GM10266 (cell line): ENCODE data around the gene CTNNB1.

ENCODE experiments used
- DNase-seq: peaks from one replicate; pipeline ENCODE4 v3.0.0; 2012; ENCODE audit errors: extremely low spot score
- CTCF ChIP-seq: IDR thresholded peaks from 2 replicates; pipeline ENCODE4 v1.5.1; 2012; ENCODE audit warnings: mild to moderate bottlenecking, low read depth; ENCODE audit not compliant: control insufficient read depth, insufficient read depth; ENCODE audit errors: missing control alignments

Gene CTNNB1

GRCh38 chr3:41208507-41209220, 9.4 kb downstream of the CTNNB1 start:
- TF ChIP-seq CTCF: no peak
- DNase-seq: no peak

DNA sequence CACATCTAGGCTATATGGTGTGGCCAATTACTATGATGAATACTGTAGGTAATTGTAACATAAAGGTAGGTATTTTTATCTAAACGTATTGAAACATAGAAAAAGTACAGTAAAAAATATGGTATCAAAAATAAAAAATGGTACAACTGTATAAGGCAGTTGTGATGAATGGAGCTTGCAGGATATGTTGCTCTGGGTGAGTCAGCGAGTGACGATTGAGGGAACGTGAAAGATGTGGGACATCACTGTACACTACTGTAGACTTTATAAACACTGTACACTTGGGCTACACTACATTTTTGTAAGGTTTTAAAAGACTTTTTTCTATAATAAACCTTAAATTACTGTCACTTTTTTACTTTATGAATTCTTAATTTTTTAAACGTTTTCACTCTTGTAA, 10.3 kb downstream of the CTNNB1 start:
- TF ChIP-seq CTCF: no peak
- no peak for DNase-seq

GRCh38 chr3:41210966-41211365, 11.7 kb downstream of the CTNNB1 start:
- DNase-seq: no peak
- TF ChIP-seq CTCF: no peak

DNA sequence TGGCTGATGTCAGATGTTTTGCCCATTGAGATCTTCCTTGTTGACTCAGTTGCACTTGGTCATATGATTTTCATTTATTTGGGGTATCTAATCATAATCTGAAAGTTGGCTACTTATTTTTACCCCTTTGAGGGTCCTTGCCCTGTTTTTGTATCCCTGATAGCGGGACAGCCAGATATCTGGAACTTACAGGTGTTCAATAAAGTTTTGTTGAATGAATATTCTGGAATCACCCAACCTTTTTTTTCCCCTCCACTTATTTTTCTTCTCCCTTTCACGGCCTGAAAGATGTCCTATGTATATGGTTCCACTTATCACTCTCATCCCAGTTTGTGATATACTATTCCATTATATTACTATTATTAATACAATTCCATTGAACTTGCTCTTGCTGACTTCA, 12.8 kb downstream of the CTNNB1 start:
- TF ChIP-seq CTCF: no peak
- DNase-seq: no peak

DNA sequence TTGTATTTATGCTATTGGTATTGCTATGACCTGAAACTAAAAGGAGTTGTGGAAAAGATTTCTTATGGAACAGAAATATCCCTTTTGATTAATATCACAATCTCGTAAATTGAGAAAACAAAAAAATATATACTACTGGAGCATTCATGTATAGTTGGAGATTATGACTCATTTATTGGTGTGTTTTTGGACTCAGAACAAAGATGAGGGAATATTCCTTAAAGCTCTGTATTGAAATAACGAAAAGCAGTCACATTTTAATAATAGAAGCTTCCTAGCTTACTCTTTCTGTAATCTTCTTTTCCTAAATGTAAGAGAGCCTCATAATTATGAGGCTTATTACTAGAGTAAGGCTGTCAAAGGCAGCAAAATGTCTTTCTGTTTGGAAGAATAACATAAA, 14.3 kb downstream of the CTNNB1 start:
- DNase-seq: no peak
- TF ChIP-seq CTCF: no peak

DNA sequence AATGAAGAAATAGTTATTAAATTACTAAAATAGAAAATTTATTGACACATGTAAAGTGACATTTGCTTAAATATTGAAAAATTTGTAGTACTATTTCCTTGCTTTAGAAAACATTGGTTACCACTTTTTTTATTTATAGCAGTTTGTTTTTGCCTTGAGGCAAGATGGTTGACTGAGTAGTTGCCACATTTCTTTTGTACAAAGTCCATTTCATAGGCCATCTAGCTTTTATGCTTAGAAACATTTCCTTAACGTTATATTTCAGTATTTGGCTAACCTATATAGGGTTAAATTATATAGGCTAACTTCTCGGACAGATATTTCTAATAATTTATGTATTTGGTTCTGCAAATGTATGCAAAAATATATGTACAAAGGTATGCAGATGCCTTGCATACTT, 17.1 kb downstream of the CTNNB1 start:
- DNase-seq: no peak
- no peak for TF ChIP-seq CTCF

- TF ChIP-seq CTCF: no peak
- DNase-seq: no peak
These were observed 17.7 kb downstream of the CTNNB1 start for GRCh38 chr3:41216993-41217392.
